MM.1S (cell line): ENCODE results near the gene MRPS35.

Experiments used
- DNase-seq: peaks from one replicate; pipeline ENCODE4 v3.0.0-alpha.2; 2015
- H2AFZ ChIP-seq: fragments of 300-600 bp; sonication (generic); 2 replicates; pipeline ENCODE4 v1.6.0; 2016; ENCODE audit warnings: antibody characterized with exemption, low read length
- H3F3A ChIP-seq: fragments of 300-600 bp; sonication (generic); 2 replicates; pipeline ENCODE4 v1.6.1; 2016; ENCODE audit warnings: mild to moderate bottlenecking, antibody characterized with exemption, low read length, moderate library complexity, mixed read lengths; ENCODE audit not compliant: insufficient read depth
- H3K27ac ChIP-seq: fragments of 300-600 bp; sonication (generic); 2 replicates; pipeline ENCODE4 v1.5.1; 2016; ENCODE audit warnings: mild to moderate bottlenecking, low read length
- H3K27me3 ChIP-seq: fragments of 300-600 bp; sonication (generic); replicated peaks from 2 replicates; pipeline ENCODE4 v1.6.0; 2016; ENCODE audit warnings: low read length; ENCODE audit not compliant: insufficient read depth
- H3K36me3 ChIP-seq: fragments of 300-600 bp; sonication (generic); replicated peaks from 2 replicates; pipeline ENCODE4 v1.6.1; 2016; ENCODE audit warnings: mild to moderate bottlenecking, low read length, mixed read lengths; ENCODE audit not compliant: insufficient read depth
- H3K4me1 ChIP-seq: fragments of 300-600 bp; sonication (generic); 2 replicates; pipeline ENCODE4 v1.6.1; 2016; ENCODE audit warnings: low read length, mixed read lengths
- H3K4me2 ChIP-seq: fragments of 300-600 bp; sonication (generic); 2 replicates; pipeline ENCODE4 v1.6.0; 2016; ENCODE audit warnings: low read depth, low read length
- H3K4me3 ChIP-seq: fragments of 300-600 bp; sonication (generic); 2 replicates; pipeline ENCODE4 v1.5.1; 2016; ENCODE audit warnings: low read length, mixed read lengths
- H3K79me2 ChIP-seq: fragments of 300-600 bp; sonication (generic); 2 replicates; pipeline ENCODE4 v1.6.1; 2016; ENCODE audit warnings: mixed run types, low read length, mixed read lengths
- H3K9ac ChIP-seq: fragments of 300-600 bp; sonication (generic); 2 replicates; pipeline ENCODE4 v1.6.1; 2016; ENCODE audit warnings: low read length, mixed read lengths
- H3K9me2 ChIP-seq: fragments of 300-600 bp; sonication (generic); replicated peaks from 2 replicates; pipeline ENCODE4 v1.6.1; 2016; ENCODE audit warnings: mild to moderate bottlenecking, low read length, mixed read lengths; ENCODE audit not compliant: insufficient read depth
- H3K9me3 ChIP-seq: fragments of 300-600 bp; sonication (generic); replicated peaks from 2 replicates; pipeline ENCODE4 v1.6.1; 2016; ENCODE audit warnings: mild to moderate bottlenecking, low read length, mixed read lengths; ENCODE audit not compliant: insufficient read depth
- H4K20me1 ChIP-seq: fragments of 300-600 bp; sonication (generic); 2 replicates; pipeline ENCODE4 v1.6.1; 2016; ENCODE audit warnings: mild to moderate bottlenecking, low read length, moderate library complexity, mixed read lengths; ENCODE audit not compliant: insufficient read depth
- CTCF ChIP-seq: fragments of 300-600 bp; sonication (generic); IDR thresholded peaks from 2 replicates; pipeline ENCODE4 v1.5.1; 2016; ENCODE audit warnings: antibody characterized with exemption, low read length, mixed read lengths
- EZH2 ChIP-seq: fragments of 300-600 bp; sonication (generic); optimal IDR thresholded peaks from 2 replicates; pipeline ENCODE3; 2017; ENCODE audit warnings: low read depth, mild to moderate bottlenecking, antibody characterized with exemption, low read length, mixed read lengths
- EZH2phosphoT487 ChIP-seq: fragments of 300-600 bp; sonication (generic); IDR thresholded peaks from 2 replicates; pipeline ENCODE4 v1.6.1; 2018; ENCODE audit warnings: antibody characterized with exemption, low read length

The MRPS35 gene

GRCh38 chr12:27710592-27711316, at the start of gene MRPS35:
MRPS35 (plus strand) TSS chr12:27710832; CDS start chr12:27710844, 12 bp downstream.
- no peaks in the 10 kb centered on the region for H3F3A ChIP-seq
- H2AFZ ChIP-seq, result peak within 1 kb of the TSS; percentile 81
- H3K27ac ChIP-seq, result peak within 1 kb of the TSS; percentile 42; the same call in 1 of the 2 replicates
- H3K9me2 ChIP-seq, result no peaks in the 10 kb centered on the region
- H3K4me3 ChIP-seq, result peak within 1 kb of the TSS; percentile 87
- no peaks in the 10 kb centered on the region for H3K9me3 ChIP-seq
- H3K36me3 ChIP-seq, result no peaks in the 10 kb centered on the region; the same call in 1 of the 2 replicates
- peak; percentile 91 for DNase-seq
- peak within 1 kb of the TSS; percentile 86 for H3K4me2 ChIP-seq
- H3K27me3 ChIP-seq, result no peaks in the 10 kb centered on the region
- H3K79me2 ChIP-seq, result peaks cover 50% of the 10 kb centered on the region
- TF ChIP-seq EZH2 (no peak), EZH2phosphoT487 (no peak), CTCF (no peak)
- peaks cover 3% of the 10 kb centered on the region; the same call in 1 of the 2 replicates for H4K20me1 ChIP-seq
- H3K9ac ChIP-seq, result peak within 1 kb of the TSS; percentile 84
- peaks cover 4% of the 10 kb centered on the region for H3K4me1 ChIP-seq

- TF ChIP-seq EZH2 (no peak), CTCF (no peak), EZH2phosphoT487 (no peak)
- DNase-seq, result no peak
- H3K27me3 ChIP-seq, result no peaks in the 10 kb centered on the region
- H3K27ac ChIP-seq, result no peak overlapping the region
- H3K9ac ChIP-seq, result no peak overlapping the region
- H3K4me3 ChIP-seq, result no peak overlapping the region
- H3F3A ChIP-seq, result peaks cover 17% of the 10 kb centered on the region
- peaks cover 19% of the 10 kb centered on the region for H3K4me1 ChIP-seq
- H3K4me2 ChIP-seq, result no peak overlapping the region
- H2AFZ ChIP-seq, result no peak overlapping the region
- no peaks in the 10 kb centered on the region for H3K79me2 ChIP-seq
- no peaks in the 10 kb centered on the region for H3K9me2 ChIP-seq
- no peaks in the 10 kb centered on the region for H4K20me1 ChIP-seq
- H3K36me3 ChIP-seq, result no peaks in the 10 kb centered on the region
- no peaks in the 10 kb centered on the region for H3K9me3 ChIP-seq
These were observed 44.9 kb upstream of the MRPS35 start for GRCh38 chr12:27665704-27666103.

- H3K9me3 ChIP-seq, result no peaks in the 10 kb centered on the region
- no peaks in the 10 kb centered on the region for H3K27me3 ChIP-seq
- peak overlapping the region; percentile 75; the same call in 1 of the 2 replicates for H3K27ac ChIP-seq
- 0 out of 2 replicates have a peak overlapping the region, but pooled peaks have one; percentile 32 for H2AFZ ChIP-seq
- no peak for DNase-seq
- no peak overlapping the region for H3K4me3 ChIP-seq
- peaks cover 19% of the 10 kb centered on the region for H3K4me1 ChIP-seq
- no peaks in the 10 kb centered on the region for H3K36me3 ChIP-seq
- H4K20me1 ChIP-seq, result no peaks in the 10 kb centered on the region
- TF ChIP-seq EZH2phosphoT487 (no peak), CTCF (no peak), EZH2 (no peak)
- H3K4me2 ChIP-seq, result peak overlapping the region; percentile 41; the same call in 1 of the 2 replicates
- H3F3A ChIP-seq, result peaks cover 17% of the 10 kb centered on the region
- H3K9me2 ChIP-seq, result no peaks in the 10 kb centered on the region
- no peak overlapping the region for H3K9ac ChIP-seq
- H3K79me2 ChIP-seq, result no peaks in the 10 kb centered on the region
These were observed 44.1 kb upstream of the MRPS35 start for GRCh38 chr12:27666510-27666909.
